ENCODE measurements around the gene MCUB. TPM values are rescaled to one million over a fixed set of nuclear protein-coding genes. Genes with fewer than 3 reads are reported as not detected.

MCUB gene
- total RNA-seq, 4 donors from 2014 or later: 11.5 to 35.5 (median 22.3) TPM

- TF ChIP-seq CTCF (IDR thresholded peaks at IDR 0.05; ENCODE audit: low read depth): no peak
Measured at GRCh38 chr4:109735566-109736365, 175.7 kb downstream of the MCUB start.

Small RNAs within 50 kb of the gene (small RNA-seq; reads per million reads assigned to genes)
- gene HIGD1AP14: not detected

Other genes starting within 250 kb of the MCUB start
- 10 to 100 TPM; 36.9 to 50.9 (median 44.0) TPM for gene SEC24B, start 126.4 kb upstream of the MCUB start, total RNA-seq
- 10 to 100 TPM in 3 of 4 donors, 1 to 10 TPM in 1; 7.3 to 30.0 (median 24.1) TPM for gene CASP6, start 143.2 kb downstream of the MCUB start, total RNA-seq
- gene PLA2G12A, start 169.8 kb downstream of the MCUB start, total RNA-seq: 10 to 100 TPM; 19.0 to 48.9 (median 24.6) TPM
- 10 to 100 TPM; 13.4 to 37.7 (median 20.9) TPM for gene CFI, start 241.8 kb downstream of the MCUB start, total RNA-seq

Measured in subcutaneous adipose tissue (tissue), 4 donors.